Stimulated activated CD4-positive, alpha-beta T cell treated with anti-CD3 and anti-CD28 coated beads, Interleukin-2, amount 100 ng/mL, for 24 hours (primary cell): ENCODE measurements around the gene LY6G6F.
A peak's percentile ranks its signal among the peaks of the same experiment; 100 is the strongest.
"Not testable (repeated sequence)": the region's sequence is repeated elsewhere in the genome, so short reads cannot be mapped to it uniquely, and the experiment has no call there.

ENCODE experiments used
- DNase-seq, 2 donors: peaks; one replicate each; pipeline ENCODE4 v3.0.0-alpha.2; 2020

The LY6G6F gene

GRCh38 chr6:31702819-31703716 is 3.6 kb upstream of the LY6G6F start, which contains the start of gene ABHD16A:
TSS of gene ABHD16A (minus strand) at chr6:31703324. CDS start at chr6:31703281, 43 bp downstream.
- DNase-seq: peak; percentile 97 to 98

GRCh38 chr6:31705931-31706330 is 735 bp upstream of the LY6G6F start:
- no peak for DNase-seq

GRCh38 chr6:31707701-31708100 is 1.0 kb downstream of the LY6G6F start:
- DNase-seq: no peak

GRCh38 chr6:31708224-31708623 is 1.6 kb downstream of the LY6G6F start:
- no peak for DNase-seq

GRCh38 chr6:31709157-31709556 is 2.5 kb downstream of the LY6G6F start:
- not testable (repeated sequence) for DNase-seq

- no peak for DNase-seq
Measured at GRCh38 chr6:31710523-31711219, 4.0 kb downstream of the LY6G6F start.

GRCh38 chr6:31711233-31711632 is 4.6 kb downstream of the LY6G6F start:
- no peak for DNase-seq

GRCh38 chr6:31712296-31712695 is 5.6 kb downstream of the LY6G6F start:
- no peak for DNase-seq

GRCh38 chr6:31713465-31713864 is 6.8 kb downstream of the LY6G6F start:
- no peak for DNase-seq

- no peak for DNase-seq
Measured at GRCh38 chr6:31713991-31714684, 7.5 kb downstream of the LY6G6F start.

- no peak for DNase-seq
Measured at GRCh38 chr6:31715022-31715958, 8.6 kb downstream of the LY6G6F start, which contains the start of gene LY6G6D. TSS of gene LY6G6D (plus strand) at chr6:31715348. CDS start at chr6:31715356, 8 bp downstream.

- no peak for DNase-seq
Measured at GRCh38 chr6:31717499-31718222, 11.0 kb downstream of the LY6G6F start.

- no peak for DNase-seq
Measured at GRCh38 chr6:31718265-31718664, 11.6 kb downstream of the LY6G6F start.

- no peak for DNase-seq
Measured at GRCh38 chr6:31719001-31719400, 12.3 kb downstream of the LY6G6F start.

- no peak for DNase-seq
Measured at GRCh38 chr6:31720196-31720770, 13.6 kb downstream of the LY6G6F start.

GRCh38 chr6:31721351-31722020 is 14.8 kb downstream of the LY6G6F start, which contains the start of gene LY6G6C:
TSS of gene LY6G6C (minus strand) at chr6:31721746. CDS start at chr6:31721679, 67 bp downstream.
- no peak for DNase-seq

- DNase-seq: no peak
Measured at GRCh38 chr6:31722173-31722572, 15.5 kb downstream of the LY6G6F start.

GRCh38 chr6:31723245-31723979 is 16.7 kb downstream of the LY6G6F start, which contains the start of gene MPIG6B:
TSS of gene MPIG6B (plus strand) at chr6:31723373. CDS start at chr6:31723384, 11 bp downstream.
- DNase-seq: no peak

GRCh38 chr6:31723980-31724691 is 17.5 kb downstream of the LY6G6F start:
- no peak for DNase-seq
